Uterine smooth muscle cell (primary cell): ENCODE results near the gene KTN1. TPM values are rescaled to one million over a fixed set of nuclear protein-coding genes. Genes with fewer than 3 reads are reported as not detected.

Source experiments
- total RNA-seq: library from RNA; depleted of rRNA; stranded (reverse); fragments of >200 nt; gene quantifications from 2 replicates; pipeline ENCODE4 v1.2.3, GENCODE V29; 2014

Gene KTN1
- 229 and 247 TPM in 2 replicates for total RNA-seq

GRCh38 chr14:55579724-55580469 is at the start of gene KTN1:
KTN1 (plus strand) TSS chr14:55580207; CDS start chr14:55612049, 31,842 bp downstream.

Other genes starting within 250 kb of the KTN1 start
- 19.7 and 26.5 TPM in 2 replicates for gene ATG14, start 168.4 kb upstream of the KTN1 start, total RNA-seq
- gene TBPL2, start 139.6 kb upstream of the KTN1 start, total RNA-seq: not detected in 2 replicates